ENCODE results near the gene CACNA2D2.

Gene CACNA2D2

GRCh38 chr3:50494126-50494525, 9.3 kb downstream of the CACNA2D2 start:
- FAIRE-seq: no peak

- FAIRE-seq: no peak
These were observed 9.8 kb downstream of the CACNA2D2 start for GRCh38 chr3:50493623-50494022.

- no peak for FAIRE-seq
These were observed 10.3 kb downstream of the CACNA2D2 start for GRCh38 chr3:50493086-50493485.

GRCh38 chr3:50491023-50491422, 12.4 kb downstream of the CACNA2D2 start:
- no peak for FAIRE-seq

GRCh38 chr3:50490424-50490823, 13.0 kb downstream of the CACNA2D2 start:
- FAIRE-seq: no peak

GRCh38 chr3:50487181-50487580, 16.3 kb downstream of the CACNA2D2 start:
- FAIRE-seq: no peak

GRCh38 chr3:50486219-50486888, 17.1 kb downstream of the CACNA2D2 start:
- FAIRE-seq: no peak

- no peak for FAIRE-seq
These were observed 18.7 kb downstream of the CACNA2D2 start for GRCh38 chr3:50484722-50485121.

- no peak for FAIRE-seq
These were observed 20.1 kb downstream of the CACNA2D2 start for GRCh38 chr3:50483374-50483773.

- FAIRE-seq: no peak
These were observed 21.4 kb downstream of the CACNA2D2 start for GRCh38 chr3:50481992-50482391.

- FAIRE-seq: no peak
These were observed 23.0 kb downstream of the CACNA2D2 start for GRCh38 chr3:50480471-50480870.

- no peak for FAIRE-seq
These were observed 23.9 kb downstream of the CACNA2D2 start for GRCh38 chr3:50479523-50479922.

- FAIRE-seq: no peak
These were observed 24.7 kb downstream of the CACNA2D2 start for GRCh38 chr3:50478671-50479260.

GRCh38 chr3:50478051-50478450, 25.4 kb downstream of the CACNA2D2 start:
- FAIRE-seq: no peak

- no peak for FAIRE-seq
These were observed 28.1 kb downstream of the CACNA2D2 start for GRCh38 chr3:50475348-50475747.

- FAIRE-seq: no peak
These were observed 28.7 kb downstream of the CACNA2D2 start for GRCh38 chr3:50474717-50475116.

GRCh38 chr3:50473768-50474167, 29.7 kb downstream of the CACNA2D2 start:
- FAIRE-seq: no peak

- FAIRE-seq: no peak
These were observed 30.5 kb downstream of the CACNA2D2 start for GRCh38 chr3:50472958-50473357.

- no peak for FAIRE-seq
These were observed 32.8 kb downstream of the CACNA2D2 start for GRCh38 chr3:50470658-50471057.

- no peak for FAIRE-seq
These were observed 35.5 kb downstream of the CACNA2D2 start for GRCh38 chr3:50467919-50468318.

GRCh38 chr3:50466177-50466576, 37.3 kb downstream of the CACNA2D2 start:
- FAIRE-seq: no peak

- FAIRE-seq: no peak
These were observed 38.9 kb downstream of the CACNA2D2 start for GRCh38 chr3:50464569-50464968.

- FAIRE-seq: no peak
These were observed 43.6 kb downstream of the CACNA2D2 start for GRCh38 chr3:50459785-50460184.

GRCh38 chr3:50457988-50458387, 45.4 kb downstream of the CACNA2D2 start:
- no peak for FAIRE-seq
